Testis (tissue), 3 donors: ENCODE measurements around the gene TEX11. TPM values are rescaled to one million over a fixed set of nuclear protein-coding genes. Genes with fewer than 3 reads are reported as not detected.
"Not testable (repeated sequence)": the region's sequence is repeated elsewhere in the genome, so short reads cannot be mapped to it uniquely, and the experiment has no call there.

ENCODE experiments used
- DNase-seq: peaks from one replicate; pipeline ENCODE4 v3.0.0-alpha.2; 2019
- H3K27ac ChIP-seq, 2 donors: fragments of 200-600 bp; sonication (generic); one replicate each; pipeline ENCODE4 v1.5.1; 2019
- H3K27me3 ChIP-seq: fragments of 200-600 bp; sonication (generic); one replicate; pipeline ENCODE4 v1.5.1; 2019
- H3K36me3 ChIP-seq: fragments of 200-600 bp; sonication (generic); one replicate; pipeline ENCODE4 v1.5.1; 2017; ENCODE audit warnings: low read depth; ENCODE audit errors: missing control alignments
- H3K4me1 ChIP-seq: fragments of 200-600 bp; sonication (generic); one replicate; pipeline ENCODE4 v1.5.1; 2019
- H3K4me3 ChIP-seq, 2 donors: fragments of 200-600 bp; sonication (generic); one replicate each; pipeline ENCODE4 v1.5.1; 2017 to 2019
- H3K9me3 ChIP-seq: fragments of 200-600 bp; sonication (generic); one replicate; pipeline ENCODE4 v1.5.1; 2017
- CTCF ChIP-seq, 3 experiments: fragments of 450-650 bp in 2 of 3; fragments of 200-600 bp in 1 of 3; sonication (generic) in 1 of 3; IDR thresholded peaks; one replicate each; pipeline ENCODE4 v1.5.1; 2016 to 2019; ENCODE audit warnings: antibody characterized with exemption in 3 of 3, mild to moderate bottlenecking in 2 of 3, moderate library complexity in 1 of 3
- POLR2A ChIP-seq: fragments of 450-650 bp; IDR thresholded peaks from one replicate; pipeline ENCODE4 v1.6.1; 2017; ENCODE audit warnings: antibody characterized with exemption, mild to moderate bottlenecking, moderate library complexity
- WGBS, 2 donors: methylation state at CpG; one replicate each; pipeline ENCODE4 v1.1.5; 2018; 5-methylcytosine and 5-hydroxymethylcytosine counted together
- intact Hi-C: fragments of 100-400 bp; cut with DNase I; formaldehyde crosslinking; loops from one replicate; pipeline ENCODE4 v1.15.1; 2023; ENCODE audit warnings: low total_unique reads
- polyA plus RNA-seq: library from polyadenylated mRNA; stranded (reverse); fragments of 350-450 nt; fragmentation: Illumina TruSeq; extraction: RNeasy Lipid Tissue Mini Kit (QIAGEN cat#74804); gene quantifications from one replicate; pipeline ENCODE4 v1.2.3, GENCODE V29; 2014; ENCODE audit warnings: low read depth, low replicate concordance; ENCODE audit not compliant: insufficient read depth
- total RNA-seq, 2 donors: library from RNA; depleted of rRNA; stranded (reverse); fragments of >200 nt; gene quantifications; one replicate each; pipeline ENCODE4 v1.2.3, GENCODE V29; 2016

Gene TEX11
- total and polyA plus RNA-seq, 3 donors from 2014 or later = 7.1 to 17.0 (median 12.6) TPM

- Histone ChIP-seq H3K4me3 (no peak overlapping the region), H3K27ac (no peak overlapping the region), H3K36me3 (no peaks in the 10 kb centered on the region), H3K27me3 (no peaks in the 10 kb centered on the region), H3K9me3 (no peaks in the 10 kb centered on the region), H3K4me1 (no peaks in the 10 kb centered on the region)
- intact Hi-C loops = no loop called here
- 88 to 96% methylated on average over 2 of the region's 2 CpGs for WGBS, 2 donors
- DNase-seq = no peak
- no peak for TF ChIP-seq CTCF (IDR thresholded peaks at IDR 0.05)
- no peak for TF ChIP-seq POLR2A
These were observed 29.6 kb downstream of the TEX11 start for GRCh38 chrX:70878902-70879301.

- intact Hi-C loops = no loop called here
- Histone ChIP-seq H3K27me3 (no peaks in the 10 kb centered on the region), H3K27ac (no peak overlapping the region), H3K36me3 (no peaks in the 10 kb centered on the region), H3K4me1 (no peaks in the 10 kb centered on the region), H3K9me3 (no peaks in the 10 kb centered on the region), H3K4me3 (no peak overlapping the region)
- DNase-seq = no peak
- WGBS, 2 donors = 95% methylated on average over 3 of the region's 3 CpGs; no CpG with 5 or more reads in 1 of the 2 donors
- no peak for TF ChIP-seq POLR2A
- TF ChIP-seq CTCF (IDR thresholded peaks at IDR 0.05) = no peak
These were observed 56.2 kb downstream of the TEX11 start for GRCh38 chrX:70852294-70852693.

GRCh38 chrX:70844081-70844480 lies 64.4 kb downstream of the TEX11 start:
- DNase-seq, intact Hi-C loops, H3K27ac ChIP-seq, H3K36me3 ChIP-seq, H3K9me3 ChIP-seq, H3K27me3 ChIP-seq, H3K4me1 ChIP-seq, H3K4me3 ChIP-seq: not testable (repeated sequence)
- 88 to 92% methylated on average over 4 of the region's 6 CpGs for WGBS, 2 donors

GRCh38 chrX:70843620-70844019 lies 64.9 kb downstream of the TEX11 start:
- H3K9me3 ChIP-seq, H3K27ac ChIP-seq, H3K27me3 ChIP-seq, H3K4me3 ChIP-seq, DNase-seq, H3K36me3 ChIP-seq, intact Hi-C loops, H3K4me1 ChIP-seq: not testable (repeated sequence)
- WGBS, 2 donors = 77 to 83% methylated on average over 1 of the region's 1 CpG

GRCh38 chrX:70834589-70834988 lies 73.9 kb downstream of the TEX11 start:
- TF ChIP-seq CTCF (IDR thresholded peaks at IDR 0.05) (no peak), POLR2A (no peak)
- Histone ChIP-seq H3K27me3 (no peaks in the 10 kb centered on the region), H3K4me3 (no peak overlapping the region), H3K9me3 (no peaks in the 10 kb centered on the region), H3K36me3 (no peaks in the 10 kb centered on the region), H3K27ac (no peak overlapping the region), H3K4me1 (no peaks in the 10 kb centered on the region)
- WGBS, 2 donors = 92 to 94% methylated on average over 7 of the region's 7 CpGs
- no peak for DNase-seq
- intact Hi-C loops = no loop called here

GRCh38 chrX:70826715-70827114 lies 81.8 kb downstream of the TEX11 start:
- Histone ChIP-seq H3K36me3 (no peaks in the 10 kb centered on the region), H3K9me3 (no peaks in the 10 kb centered on the region), H3K27ac (no peak overlapping the region), H3K27me3 (no peaks in the 10 kb centered on the region), H3K4me1 (no peaks in the 10 kb centered on the region), H3K4me3 (no peak overlapping the region)
- intact Hi-C loops = no loop called here
- 48% methylated on average over 3 of the region's 3 CpGs; no CpG with 5 or more reads in 1 of the 2 donors for WGBS, 2 donors
- TF ChIP-seq POLR2A = no peak
- no peak for TF ChIP-seq CTCF (IDR thresholded peaks at IDR 0.05)
- DNase-seq = no peak
